Hair follicular keratinocyte (primary cell): ENCODE results near the gene CCDC144A. TPM values are rescaled to one million over a fixed set of nuclear protein-coding genes. Genes with fewer than 3 reads are reported as not detected.

Experiments used
- total RNA-seq: library from RNA; depleted of rRNA; stranded (reverse); fragments of >200 nt; gene quantifications from 2 replicates; pipeline ENCODE4 v1.2.3, GENCODE V29; 2015

Gene CCDC144A
- 0.38 and 0.70 TPM in 2 replicates for total RNA-seq

GRCh38 chr17:16689731-16690281, at the start of gene CCDC144A:
CCDC144A (plus strand) TSS chr17:16690241; CDS start chr17:16690401, 160 bp downstream.

GRCh38 chr17:16653367-16654041, 36.5 kb upstream of the CCDC144A start, which contains the start of gene ZNF624:
ZNF624 (minus strand) TSS chr17:16653850.

Other genes with a start within 250 kb of the CCDC144A start
- gene LRRC75A, start 198.0 kb upstream of the CCDC144A start, total RNA-seq = not detected in 2 replicates
- gene ZNF287, start 121.0 kb upstream of the CCDC144A start, total RNA-seq = 2.8 and 15.4 TPM in 2 replicates
- 1.6 and 1.7 TPM in 2 replicates for gene ZNF624, start 36.4 kb upstream of the CCDC144A start, total RNA-seq